ENCODE data around the gene IGFBP7. TPM values are rescaled to one million over a fixed set of nuclear protein-coding genes. Genes with fewer than 3 reads are reported as not detected.

The IGFBP7 gene
- total RNA-seq, 1 donor from 2014 or later, result 716 TPM

- intact Hi-C loops (cut with DNase I), result no loop called here
Measured at GRCh38 chr4:57122959-57123358, 12.8 kb upstream of the IGFBP7 start.

DNA sequence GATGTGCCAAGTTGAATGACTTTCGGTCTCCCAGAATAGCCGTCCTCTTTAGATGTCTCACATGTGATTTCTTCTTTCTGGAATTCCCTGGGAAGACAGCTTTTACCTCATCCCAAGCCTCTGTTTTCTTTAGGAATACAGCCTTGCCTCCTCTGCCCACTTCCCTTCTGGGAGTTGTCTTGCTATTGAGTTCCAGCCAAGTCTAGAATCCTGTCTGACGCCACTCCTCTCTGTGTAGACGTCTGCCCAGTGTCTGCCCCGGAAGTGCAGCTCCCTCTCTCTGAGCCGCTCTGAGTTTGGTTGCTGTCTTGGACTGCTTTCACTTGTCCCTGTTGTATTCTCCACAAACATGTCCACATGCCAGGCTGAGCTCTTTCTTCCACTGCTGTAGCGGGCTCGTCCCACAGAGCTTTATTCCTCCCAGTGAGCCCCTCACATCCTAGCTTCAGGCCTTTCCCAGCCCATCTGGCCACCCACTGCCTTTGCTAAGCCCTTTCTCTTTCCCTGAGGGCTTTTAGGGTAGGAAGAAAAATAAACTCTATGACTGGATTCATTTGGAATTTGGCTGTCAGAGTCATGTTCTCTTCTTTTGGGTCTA, 9.0 kb upstream of the IGFBP7 start:
- no peak for DNase-seq (ENCODE audit: extremely low spot score in 2 of 2)
- no peaks in the 10 kb centered on the region for H3K27me3 ChIP-seq
- H3K27ac ChIP-seq, result peak overlapping the region; percentile 71
- TF ChIP-seq, protein P1, sequence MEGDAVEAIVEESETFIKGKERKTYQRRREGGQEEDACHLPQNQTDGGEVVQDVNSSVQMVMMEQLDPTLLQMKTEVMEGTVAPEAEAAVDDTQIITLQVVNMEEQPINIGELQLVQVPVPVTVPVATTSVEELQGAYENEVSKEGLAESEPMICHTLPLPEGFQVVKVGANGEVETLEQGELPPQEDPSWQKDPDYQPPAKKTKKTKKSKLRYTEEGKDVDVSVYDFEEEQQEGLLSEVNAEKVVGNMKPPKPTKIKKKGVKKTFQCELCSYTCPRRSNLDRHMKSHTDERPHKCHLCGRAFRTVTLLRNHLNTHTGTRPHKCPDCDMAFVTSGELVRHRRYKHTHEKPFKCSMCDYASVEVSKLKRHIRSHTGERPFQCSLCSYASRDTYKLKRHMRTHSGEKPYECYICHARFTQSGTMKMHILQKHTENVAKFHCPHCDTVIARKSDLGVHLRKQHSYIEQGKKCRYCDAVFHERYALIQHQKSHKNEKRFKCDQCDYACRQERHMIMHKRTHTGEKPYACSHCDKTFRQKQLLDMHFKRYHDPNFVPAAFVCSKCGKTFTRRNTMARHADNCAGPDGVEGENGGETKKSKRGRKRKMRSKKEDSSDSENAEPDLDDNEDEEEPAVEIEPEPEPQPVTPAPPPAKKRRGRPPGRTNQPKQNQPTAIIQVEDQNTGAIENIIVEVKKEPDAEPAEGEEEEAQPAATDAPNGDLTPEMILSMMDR (IDR thresholded peaks at IDR 0.05), result no peak
- peak; percentile 53 to 55 for TF ChIP-seq POLR2AphosphoS5 (IDR thresholded peaks at IDR 0.05; ENCODE audit: insufficient read depth in 1 of 2, low read depth in 1 of 2)
- TF ChIP-seq POLR2A (IDR thresholded peaks at IDR 0.05), result no peak
- H3K36me3 ChIP-seq, result no peaks in the 10 kb centered on the region
- peak overlapping the region; percentile 19 to 32 for H3K4me3 ChIP-seq
- intact Hi-C loops (cut with DNase I), result loop anchor here (5.0 kb wide), 1 partner anchor 77 kb away; no protein-coding TSS in a partner anchor
- no peaks in the 10 kb centered on the region for H3K9me3 ChIP-seq
- H3K4me1 ChIP-seq, result peaks cover 20% of the 10 kb centered on the region

More at GRCh38 chr4:57122959-57123358, 12.8 kb upstream of the IGFBP7 start:
- no peak overlapping the region for H3K27ac ChIP-seq
- DNase-seq (ENCODE audit: extremely low spot score in 2 of 2), result no peak
- H3K9me3 ChIP-seq, result no peaks in the 10 kb centered on the region
- H3K4me3 ChIP-seq, result no peak overlapping the region
- H3K36me3 ChIP-seq, result no peaks in the 10 kb centered on the region
- TF ChIP-seq POLR2AphosphoS5 (IDR thresholded peaks at IDR 0.05; ENCODE audit: insufficient read depth in 1 of 2, low read depth in 1 of 2) (no peak), POLR2A (IDR thresholded peaks at IDR 0.05) (no peak)
- TF ChIP-seq, protein P1 (IDR thresholded peaks at IDR 0.05), result no peak
- H3K4me1 ChIP-seq, result peaks cover 20% of the 10 kb centered on the region
- H3K27me3 ChIP-seq, result no peaks in the 10 kb centered on the region

DNA sequence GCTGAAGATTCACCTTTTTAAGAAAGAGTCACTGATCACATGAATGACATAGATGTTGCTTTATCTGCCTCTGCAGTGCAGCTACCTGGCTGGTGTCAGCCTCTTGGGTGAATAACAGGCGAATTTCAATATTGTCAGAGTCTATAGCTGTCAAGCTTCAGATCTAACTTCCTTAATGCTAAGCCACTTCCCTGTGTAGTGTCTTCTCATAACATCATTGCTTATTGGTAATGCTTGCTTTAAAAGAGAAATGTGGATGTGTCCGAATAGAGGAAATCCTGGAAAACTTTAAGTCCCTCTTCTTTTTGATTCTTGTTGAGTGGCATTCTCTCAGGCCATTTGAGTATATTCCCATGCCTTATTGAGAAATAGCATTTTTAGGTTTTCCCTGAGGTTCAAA, 7.3 kb upstream of the IGFBP7 start:
- intact Hi-C loops (cut with DNase I), result loop anchor here (5.0 kb wide), 1 partner anchor 75 kb away; no protein-coding TSS in a partner anchor
- H3K4me3 ChIP-seq, result no peak overlapping the region
- TF ChIP-seq POLR2A (IDR thresholded peaks at IDR 0.05) (no peak), POLR2AphosphoS5 (IDR thresholded peaks at IDR 0.05; ENCODE audit: insufficient read depth in 1 of 2, low read depth in 1 of 2) (no peak)
- TF ChIP-seq, protein P1 (IDR thresholded peaks at IDR 0.05), result no peak
- DNase-seq (ENCODE audit: extremely low spot score in 2 of 2), result no peak
- H3K36me3 ChIP-seq, result no peaks in the 10 kb centered on the region
- no peaks in the 10 kb centered on the region for H3K9me3 ChIP-seq
- no peaks in the 10 kb centered on the region for H3K27me3 ChIP-seq
- H3K27ac ChIP-seq, result no peak overlapping the region
- peaks cover 20% of the 10 kb centered on the region for H3K4me1 ChIP-seq

DNA sequence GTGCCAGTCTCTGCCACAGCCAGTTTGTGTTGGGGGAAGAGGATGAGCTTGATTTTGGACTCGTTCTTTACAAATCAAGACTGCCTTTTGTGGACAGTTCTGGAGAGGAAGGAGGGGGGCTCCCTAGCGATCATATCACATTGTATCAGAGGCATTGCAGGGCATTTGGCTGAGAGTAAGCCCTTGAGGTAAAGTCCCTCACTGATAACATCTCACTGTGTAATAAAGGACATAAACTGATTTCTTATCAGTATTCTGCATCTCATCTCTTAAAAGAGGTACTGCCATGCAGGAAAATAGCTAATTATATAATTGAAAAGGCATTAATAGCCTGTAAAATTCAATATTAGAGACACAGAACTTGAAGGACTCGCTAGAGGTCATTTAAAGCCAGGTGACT, 6.1 kb upstream of the IGFBP7 start:
- Histone ChIP-seq H3K9me3 (no peaks in the 10 kb centered on the region), H3K27ac (no peak overlapping the region), H3K27me3 (no peaks in the 10 kb centered on the region), H3K36me3 (no peaks in the 10 kb centered on the region), H3K4me1 (peaks cover 20% of the 10 kb centered on the region), H3K4me3 (no peak overlapping the region)
- DNase-seq (ENCODE audit: extremely low spot score in 2 of 2), result no peak
- intact Hi-C loops (cut with DNase I), result loop anchor here (5.0 kb wide), 1 partner anchor 74 kb away; no protein-coding TSS in a partner anchor
- TF ChIP-seq POLR2A (IDR thresholded peaks at IDR 0.05), result no peak
- TF ChIP-seq, protein P1 (IDR thresholded peaks at IDR 0.05), result no peak
- no peak for TF ChIP-seq POLR2AphosphoS5 (IDR thresholded peaks at IDR 0.05; ENCODE audit: insufficient read depth in 1 of 2, low read depth in 1 of 2)

DNA sequence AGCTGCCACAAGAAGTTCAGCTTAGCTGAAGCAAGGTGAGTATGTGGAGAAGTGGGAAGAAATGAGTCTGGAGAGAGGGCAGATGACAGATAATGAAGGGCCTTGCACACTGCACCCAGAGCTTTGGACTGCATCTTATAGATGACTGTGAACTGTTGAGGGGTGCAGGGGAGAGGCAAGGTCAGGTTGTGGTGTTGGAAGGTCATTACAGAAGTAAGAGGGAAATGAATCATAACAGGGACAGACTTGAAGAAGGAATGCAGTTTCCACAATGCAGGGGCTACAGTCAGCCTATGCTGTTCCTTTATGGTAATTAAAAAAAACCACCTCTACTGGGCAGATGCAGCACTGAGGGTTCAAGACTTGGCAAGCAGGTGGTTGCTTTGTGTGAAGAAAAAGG, 4.8 kb upstream of the IGFBP7 start:
- H3K27me3 ChIP-seq, result no peaks in the 10 kb centered on the region
- intact Hi-C loops (cut with DNase I), result loop anchor here (5.0 kb wide), 2 partner anchors 73 to 208 kb away; partner anchors contain the start of gene REST
- no peaks in the 10 kb centered on the region for H3K36me3 ChIP-seq
- DNase-seq (ENCODE audit: extremely low spot score in 2 of 2), result no peak
- TF ChIP-seq POLR2AphosphoS5 (IDR thresholded peaks at IDR 0.05; ENCODE audit: insufficient read depth in 1 of 2, low read depth in 1 of 2) (no peak), POLR2A (IDR thresholded peaks at IDR 0.05) (no peak)
- TF ChIP-seq, protein P1 (IDR thresholded peaks at IDR 0.05), result no peak
- H3K4me1 ChIP-seq, result peaks cover 17% of the 10 kb centered on the region
- H3K27ac ChIP-seq, result no peak overlapping the region
- no peaks in the 10 kb centered on the region for H3K9me3 ChIP-seq
- H3K4me3 ChIP-seq, result no peak overlapping the region

Data from vagina (tissue), 2 donors.